GM21619 (cell line): ENCODE results near the gene KDM4B.

Source experiments
- ATAC-seq: cut with Tn5 transposase; IDR thresholded peaks from one replicate; pipeline ENCODE4 v1.9.1; 2021; ENCODE audit not compliant: unreplicated experiment

The KDM4B gene

GRCh38 chr19:5031231-5032100 is 62.6 kb downstream of the KDM4B start:
- no peak for ATAC-seq

GRCh38 chr19:5032101-5032967 is 63.4 kb downstream of the KDM4B start:
- ATAC-seq = no peak

- no peak for ATAC-seq
These were observed 66.3 kb downstream of the KDM4B start for GRCh38 chr19:5035105-5035761.

- no peak for ATAC-seq
These were observed 67.1 kb downstream of the KDM4B start for GRCh38 chr19:5035793-5036697.

GRCh38 chr19:5036698-5037563 is 68.0 kb downstream of the KDM4B start:
- ATAC-seq = no peak

- ATAC-seq = no peak
These were observed 69.0 kb downstream of the KDM4B start for GRCh38 chr19:5037936-5038335.

GRCh38 chr19:5038631-5039271 is 69.8 kb downstream of the KDM4B start:
- no peak for ATAC-seq

GRCh38 chr19:5039642-5040543 is 71.0 kb downstream of the KDM4B start:
- ATAC-seq = no peak

- ATAC-seq = no peak
These were observed 71.7 kb downstream of the KDM4B start for GRCh38 chr19:5040544-5041167.

GRCh38 chr19:5041168-5041912 is 72.4 kb downstream of the KDM4B start:
- ATAC-seq = no peak

GRCh38 chr19:5041913-5042187 is 72.9 kb downstream of the KDM4B start:
- no peak for ATAC-seq

GRCh38 chr19:5042556-5042955 is 73.6 kb downstream of the KDM4B start:
- no peak for ATAC-seq

- ATAC-seq = no peak
These were observed 76.1 kb downstream of the KDM4B start for GRCh38 chr19:5045029-5045428.

- ATAC-seq = no peak
These were observed 77.0 kb downstream of the KDM4B start for GRCh38 chr19:5045956-5046338.

- ATAC-seq = no peak
These were observed 77.6 kb downstream of the KDM4B start for GRCh38 chr19:5046339-5047039.

- no peak for ATAC-seq
These were observed 78.5 kb downstream of the KDM4B start for GRCh38 chr19:5047251-5047935.
